NCI-H82 (cell line): Measurements from ENCODE around the gene LIN7B.

Experiments used
- DNase-seq: peaks from one replicate; lab custom pipeline; 2025; lab: John Stamatoyannopoulos, UW

The LIN7B gene

GRCh38 chr19:49113762-49114629, at the start of gene LIN7B:
LIN7B (plus strand) TSS chr19:49114370; CDS start chr19:49114405, 35 bp downstream.
- DNase-seq, result peak; percentile 86

DNA sequence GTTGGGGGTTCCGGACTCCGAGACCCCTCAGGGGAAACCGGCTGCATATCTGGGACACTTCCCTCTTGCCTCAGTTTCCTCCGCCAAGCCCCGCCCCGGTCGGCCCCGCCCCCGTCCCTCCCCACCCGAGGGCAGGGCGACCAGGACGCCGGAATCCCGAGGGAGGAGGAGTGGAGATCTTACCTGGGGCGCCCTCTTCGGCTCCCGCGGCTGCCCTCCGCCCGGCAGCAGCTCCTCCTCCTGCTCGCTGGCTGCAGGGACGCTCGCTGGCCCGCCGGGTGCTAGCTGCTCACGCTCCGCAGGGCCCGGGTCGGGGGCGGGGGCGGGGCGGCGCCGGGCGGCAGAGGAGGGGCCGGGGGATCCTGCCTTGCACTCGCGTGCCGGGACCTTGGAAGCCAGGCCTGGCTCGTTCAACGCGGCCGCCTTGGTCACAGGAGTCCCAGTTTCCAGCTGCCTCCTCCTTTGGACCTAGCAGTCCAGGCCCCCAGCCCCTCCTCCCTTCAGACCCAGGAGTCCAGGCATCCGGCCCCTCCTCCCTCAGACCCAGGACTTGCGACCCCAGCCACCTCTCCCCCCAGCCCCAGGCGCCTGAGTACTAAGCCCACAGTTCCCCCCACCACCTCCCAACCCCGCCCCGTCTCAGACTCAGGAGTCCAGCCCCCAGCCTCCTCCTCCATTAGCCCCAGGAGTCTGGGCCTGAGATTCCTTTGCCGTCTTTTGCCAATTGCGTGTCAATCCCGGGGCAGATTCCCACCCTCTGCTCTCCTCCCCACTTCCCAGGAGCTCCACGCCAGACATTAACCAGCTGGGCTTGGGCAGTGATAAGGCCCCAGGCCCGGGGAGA, 49.2 kb upstream of the LIN7B start, which contains the start of gene NTF4:
Gene NTF4 (minus strand): TSS at position 51 of the 844 bp plus-strand sequence. CDS start 2,821 bp downstream, outside the sequence.
- DNase-seq, result peak; percentile 43

DNA sequence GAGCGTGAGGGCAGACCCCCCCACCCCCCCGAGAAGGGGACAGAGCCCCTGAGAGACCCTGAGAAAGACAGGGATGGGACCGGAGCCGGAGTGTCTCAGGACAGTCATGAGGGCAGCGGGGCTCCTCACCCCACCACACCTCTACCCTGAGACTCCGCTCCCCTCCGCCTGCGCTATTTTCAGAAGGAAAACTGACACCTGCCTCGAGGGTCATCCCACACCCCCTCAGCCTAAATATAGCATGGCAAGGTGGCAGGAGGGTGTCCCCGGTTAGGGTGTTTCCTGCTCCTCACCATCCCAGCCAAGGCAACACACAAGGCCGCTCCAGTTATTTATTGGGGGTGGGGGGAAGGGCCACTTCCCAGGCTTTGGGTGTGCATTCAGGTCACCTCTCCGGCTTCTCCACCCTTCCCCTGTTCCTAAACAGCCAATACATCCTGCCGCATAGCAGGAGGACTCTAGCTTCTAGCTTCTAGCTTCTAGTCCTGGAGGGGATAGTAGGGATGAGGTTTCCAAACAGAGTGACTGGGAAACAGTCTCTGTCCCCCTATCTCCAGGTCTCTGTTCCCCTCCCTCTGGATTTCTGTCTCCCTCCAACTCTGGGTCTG, 48.2 kb upstream of the LIN7B start:
- peak; percentile 21 for DNase-seq

DNA sequence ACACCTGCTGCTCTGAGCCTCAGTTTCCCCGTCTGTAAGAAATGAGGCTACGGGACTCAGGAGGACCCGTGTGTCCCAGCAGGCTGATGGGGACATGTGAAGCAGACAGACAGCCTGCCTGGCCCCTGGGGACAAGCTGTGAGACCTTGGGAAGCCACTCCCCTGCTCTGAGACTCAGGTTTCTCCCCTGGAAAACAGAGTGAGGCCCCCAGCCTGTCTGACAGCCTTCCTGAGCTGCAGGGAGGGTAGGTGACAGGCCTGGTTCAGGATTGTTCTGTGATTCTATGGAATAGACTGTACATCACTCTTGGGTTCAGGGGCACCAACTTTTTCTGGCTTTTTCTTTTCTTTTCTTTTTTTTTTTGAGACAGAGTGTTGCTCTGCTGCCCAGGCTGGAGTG, 46.6 kb upstream of the LIN7B start:
- DNase-seq, result peak; percentile 24

DNA sequence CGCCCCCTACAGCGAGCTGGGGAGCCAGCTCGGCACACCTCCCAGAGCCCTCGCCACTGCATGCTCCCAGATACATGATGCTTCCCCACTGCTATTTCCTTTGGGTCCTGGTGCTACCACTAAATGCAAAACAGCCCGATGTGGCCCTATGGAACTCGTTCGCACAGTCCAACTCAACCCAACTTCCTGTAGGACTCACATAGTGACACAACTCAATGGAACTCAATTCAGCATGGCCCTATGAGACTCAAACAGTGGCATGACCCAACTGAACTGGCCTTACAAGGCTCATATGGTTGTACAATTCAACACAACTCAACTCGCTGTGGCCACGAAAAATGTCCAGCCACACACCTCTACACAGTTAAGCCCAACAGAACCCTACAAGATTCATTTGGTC, 45.1 kb upstream of the LIN7B start:
- no peak for DNase-seq

DNA sequence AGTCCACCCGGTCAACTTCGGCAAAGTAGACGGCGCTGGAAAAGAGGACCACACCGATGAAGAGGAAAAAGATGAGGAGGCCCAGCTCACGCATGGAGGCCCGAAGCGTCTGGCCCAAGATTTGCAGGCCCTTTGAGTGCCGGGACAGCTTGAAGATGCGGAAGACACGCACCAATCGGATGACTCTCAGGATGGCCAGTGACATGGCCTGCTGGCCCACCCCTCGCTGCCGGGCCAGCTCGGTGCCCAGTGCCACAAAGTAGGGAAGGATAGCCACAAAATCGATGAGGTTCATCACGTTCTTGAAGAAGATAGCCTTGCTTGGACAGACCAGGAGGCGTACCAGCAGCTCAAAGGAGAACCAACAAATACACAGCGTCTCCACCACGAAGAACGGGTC, 43.8 kb upstream of the LIN7B start:
- no peak for DNase-seq

- DNase-seq, result peak; percentile 84
Measured at GRCh38 chr19:49071860-49072547, 42.2 kb upstream of the LIN7B start.

DNA sequence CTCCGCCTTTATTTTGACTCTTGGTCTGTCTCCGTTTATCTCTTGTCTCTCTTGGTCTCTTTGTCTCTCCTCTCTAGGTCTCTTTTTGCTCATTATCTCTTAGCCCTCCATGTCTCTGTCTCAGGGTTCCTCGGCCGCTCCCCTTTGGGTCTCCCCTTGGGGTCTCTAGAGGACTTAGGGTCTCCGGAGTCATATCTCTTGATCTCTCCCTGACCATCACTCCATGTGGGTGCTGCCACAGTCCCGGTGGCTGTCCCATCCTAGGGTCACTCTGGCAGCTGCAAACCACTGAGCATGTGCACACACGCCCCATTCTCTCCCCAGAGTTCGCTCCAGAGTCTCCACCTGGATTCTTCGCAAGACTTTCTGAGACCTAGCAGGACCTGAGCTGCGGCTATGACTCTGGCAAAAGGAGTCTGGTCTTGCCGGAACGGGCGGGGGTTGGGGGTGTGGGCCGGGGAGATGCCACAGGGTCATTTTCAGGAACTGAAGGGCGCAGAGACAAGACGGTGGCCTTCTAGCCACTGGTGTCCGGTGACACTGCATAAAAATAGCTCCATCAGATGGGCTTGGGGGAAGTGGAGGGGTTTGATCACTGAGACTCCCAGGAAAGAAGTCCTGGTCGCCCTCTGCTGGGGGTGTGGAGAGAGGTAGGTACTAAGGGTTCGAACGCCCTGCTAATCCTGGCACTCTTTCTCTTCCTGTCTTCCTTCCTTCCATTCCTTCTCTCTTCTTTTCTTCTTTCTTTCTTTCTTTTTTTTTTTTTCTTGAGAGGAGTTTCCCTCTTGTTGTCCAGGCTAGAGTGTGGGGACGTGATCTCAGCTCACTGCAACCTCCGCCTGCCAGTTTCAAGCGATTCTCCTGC, 40.4 kb upstream of the LIN7B start:
- DNase-seq, result peak; percentile 83

- DNase-seq, result peak; percentile 63
Measured at GRCh38 chr19:49074869-49075268, 39.3 kb upstream of the LIN7B start.

GRCh38 chr19:49080392-49080791, 33.8 kb upstream of the LIN7B start:
- no peak for DNase-seq

GRCh38 chr19:49081273-49081672, 32.9 kb upstream of the LIN7B start:
- no peak for DNase-seq

DNA sequence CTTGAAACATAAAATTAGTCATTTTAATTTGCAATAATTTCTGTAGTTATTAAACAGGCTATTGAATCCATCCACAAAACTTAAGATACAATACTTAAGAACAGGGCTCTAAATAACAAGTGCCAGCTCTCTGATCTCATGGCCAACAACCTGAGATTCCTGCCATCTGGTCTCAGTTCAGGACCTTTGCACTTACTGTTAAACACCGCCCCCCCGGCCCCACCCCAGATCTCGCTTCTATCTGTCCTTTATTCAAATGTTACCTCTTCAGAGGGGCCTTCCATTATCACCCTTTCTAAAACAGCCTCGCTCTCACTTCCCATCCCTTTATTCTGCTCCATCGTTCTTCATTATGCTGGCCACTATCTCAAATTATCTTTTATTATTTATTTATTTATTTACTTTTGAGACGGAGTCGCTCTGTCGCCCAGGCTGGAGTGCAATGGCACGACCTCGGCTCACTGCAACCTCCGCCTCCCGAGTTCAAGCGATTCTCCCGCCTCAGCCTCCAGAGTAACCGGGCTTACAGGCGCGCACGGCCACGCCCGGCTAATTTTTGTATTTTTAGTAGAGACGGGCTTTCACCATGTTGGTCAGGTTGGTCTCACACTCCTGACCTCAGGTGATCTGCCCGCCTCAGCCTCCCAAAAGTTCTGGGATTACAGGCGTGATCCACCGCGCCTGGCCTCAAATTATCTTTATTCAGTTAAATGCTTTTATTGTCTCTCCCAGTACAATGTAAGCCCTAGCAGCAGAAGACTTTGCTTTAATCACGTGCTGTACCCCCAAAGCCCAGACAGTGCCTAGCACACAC, 29.8 kb upstream of the LIN7B start:
- DNase-seq, result peak; percentile 44

GRCh38 chr19:49085020-49085867, 28.9 kb upstream of the LIN7B start, which contains the start of gene SNRNP70:
SNRNP70 (plus strand) TSS chr19:49085451; CDS start chr19:49086415, 964 bp downstream.
- peak; percentile 100 for DNase-seq

GRCh38 chr19:49085868-49086232, 28.3 kb upstream of the LIN7B start:
- no peak for DNase-seq

DNA sequence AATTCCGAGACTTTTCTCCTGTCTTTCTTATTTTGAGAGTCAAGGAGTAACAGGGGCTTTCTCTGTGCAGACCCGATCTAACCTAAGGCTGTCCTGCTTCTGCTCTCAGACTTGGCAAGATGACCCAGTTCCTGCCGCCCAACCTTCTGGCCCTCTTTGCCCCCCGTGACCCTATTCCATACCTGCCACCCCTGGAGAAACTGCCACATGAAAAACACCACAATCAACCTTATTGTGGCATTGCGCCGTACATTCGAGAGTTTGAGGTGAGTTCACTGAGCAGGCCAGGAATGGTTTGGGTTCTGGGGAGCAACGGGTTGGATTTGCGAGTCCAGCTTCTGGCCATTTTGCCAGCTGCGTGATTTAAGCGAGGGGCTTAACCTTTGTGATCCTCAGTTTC, 27.9 kb upstream of the LIN7B start:
- no peak for DNase-seq

GRCh38 chr19:49091391-49092038, 22.7 kb upstream of the LIN7B start:
- no peak for DNase-seq

- no peak for DNase-seq
Measured at GRCh38 chr19:49092686-49093085, 21.5 kb upstream of the LIN7B start.
